Occipital lobe (tissue), 2 donors: ENCODE measurements around the gene SP140. TPM values are rescaled to one million over a fixed set of nuclear protein-coding genes. Genes with fewer than 3 reads are reported as not detected.
A peak's percentile ranks its signal among the peaks of the same experiment; 100 is the strongest.
"Not testable (repeated sequence)": the region's sequence is repeated elsewhere in the genome, so short reads cannot be mapped to it uniquely, and the experiment has no call there.

Source experiments
- DNase-seq: peaks from one replicate; lab custom pipeline; 2025; lab: John Stamatoyannopoulos, UW
- total RNA-seq: library from RNA; depleted of rRNA; stranded (reverse); fragments of >200 nt; gene quantifications from one replicate; pipeline ENCODE4 v1.2.3, GENCODE V29; 2014

SP140 gene
- total RNA-seq = 1.1 TPM

DNA sequence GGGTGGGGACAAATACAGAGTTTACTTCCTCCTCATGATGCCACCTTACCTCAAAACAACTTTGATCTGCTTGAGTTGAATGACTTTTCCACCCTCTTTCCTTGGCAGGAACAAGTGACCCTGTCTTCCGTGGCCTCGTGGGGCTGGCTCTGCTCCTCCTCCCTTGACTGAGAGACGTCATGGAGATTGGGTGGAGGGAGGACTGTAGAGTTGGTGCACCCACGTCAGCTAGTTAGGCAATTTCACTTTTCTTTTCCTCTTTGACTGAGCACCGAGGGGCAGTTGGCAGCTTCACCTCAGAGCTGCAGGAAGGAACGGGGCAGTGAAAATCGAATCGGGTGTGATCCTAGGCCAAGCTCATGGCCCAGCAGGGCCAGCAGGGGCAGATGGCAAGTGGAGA is at the start of gene SP140:
TSS of gene SP140 (plus strand) at position 251 of the 400 bp plus-strand sequence. CDS start at position 360, 109 bp downstream.
- DNase-seq = no peak

DNA sequence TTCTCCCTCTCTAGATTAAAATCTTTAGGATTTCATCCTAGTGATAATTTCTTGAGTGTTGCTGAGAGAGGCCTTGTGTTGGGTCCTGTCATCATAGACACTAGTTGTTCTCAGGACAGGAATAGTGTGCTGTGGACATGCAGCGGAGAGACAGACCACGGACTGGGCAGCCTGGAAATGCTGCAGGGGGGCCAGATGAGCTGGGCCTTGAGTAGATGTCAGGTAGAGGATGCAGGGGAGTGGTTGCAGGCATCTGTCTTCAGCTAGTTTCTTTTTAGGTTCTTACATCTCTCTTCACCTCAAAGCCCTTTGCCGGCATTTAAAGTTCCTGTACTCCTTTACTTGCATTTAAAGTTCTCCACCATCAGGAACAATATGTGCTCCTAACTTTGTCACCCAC is 48.5 kb upstream of the SP140 start:
- DNase-seq = no peak

DNA sequence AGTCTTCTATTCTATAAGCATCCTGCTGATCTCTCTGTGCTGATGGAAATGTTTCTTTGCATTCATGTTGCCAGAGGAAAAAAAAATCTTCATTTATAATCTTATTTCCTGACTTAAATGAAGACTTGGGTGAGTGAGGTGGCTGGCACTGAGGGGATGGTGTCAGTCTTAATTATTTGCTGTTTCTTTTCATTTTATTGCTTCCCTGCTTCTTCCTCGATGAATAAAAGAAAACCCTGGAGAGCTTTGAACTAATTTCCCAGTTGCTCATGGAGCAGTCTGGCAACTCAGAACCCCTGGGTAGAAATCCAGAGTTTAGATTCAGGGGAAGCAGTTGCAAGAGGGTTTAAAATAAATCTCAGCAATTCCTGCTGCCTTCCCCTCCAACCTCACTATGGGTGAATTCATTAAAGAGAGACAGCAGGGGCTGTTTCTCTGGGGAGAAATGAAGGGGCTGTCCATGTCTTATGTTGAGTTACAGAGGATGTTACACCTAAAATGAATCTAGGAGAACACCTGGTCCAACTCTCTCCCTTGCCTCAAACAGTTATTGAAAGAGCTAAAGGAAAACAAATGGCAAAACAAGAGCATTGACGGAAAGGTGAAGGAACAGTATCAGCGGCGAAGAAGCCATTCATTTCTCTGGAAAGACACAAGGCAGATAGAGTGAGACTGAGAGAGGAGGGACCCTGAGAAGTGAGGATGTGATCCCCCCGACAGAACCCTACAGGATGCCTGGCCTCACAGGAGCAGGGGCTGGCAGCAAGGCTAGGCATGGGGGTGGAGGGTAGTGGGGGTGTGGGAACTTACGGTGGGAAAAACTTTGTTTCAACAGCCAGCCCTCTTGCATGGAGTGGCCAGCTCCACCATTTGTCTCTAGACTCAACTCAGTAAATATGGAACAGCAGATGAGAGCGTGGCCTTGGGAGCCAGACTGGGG is 46.7 kb upstream of the SP140 start:
- no peak for DNase-seq

DNA sequence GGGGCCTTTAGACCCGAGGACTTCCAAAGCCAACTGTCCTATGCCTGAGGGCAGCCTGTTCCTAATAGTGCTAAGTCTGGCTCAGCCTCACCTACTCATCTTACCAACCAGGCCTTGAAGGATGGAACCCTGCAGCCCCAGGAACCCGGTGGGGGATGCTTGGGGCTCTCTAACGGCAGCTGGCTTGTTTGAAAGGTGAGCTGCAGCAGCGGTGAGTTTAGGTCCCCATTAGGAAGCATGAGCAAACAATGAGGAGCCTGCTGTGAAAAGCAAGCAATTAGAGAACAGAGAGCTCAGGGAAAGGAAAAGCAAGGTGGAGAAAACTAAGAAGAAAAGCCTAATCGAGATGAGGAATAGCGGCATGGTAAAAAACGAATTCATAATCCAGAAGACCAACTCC is 45.6 kb upstream of the SP140 start:
- no peak for DNase-seq

DNA sequence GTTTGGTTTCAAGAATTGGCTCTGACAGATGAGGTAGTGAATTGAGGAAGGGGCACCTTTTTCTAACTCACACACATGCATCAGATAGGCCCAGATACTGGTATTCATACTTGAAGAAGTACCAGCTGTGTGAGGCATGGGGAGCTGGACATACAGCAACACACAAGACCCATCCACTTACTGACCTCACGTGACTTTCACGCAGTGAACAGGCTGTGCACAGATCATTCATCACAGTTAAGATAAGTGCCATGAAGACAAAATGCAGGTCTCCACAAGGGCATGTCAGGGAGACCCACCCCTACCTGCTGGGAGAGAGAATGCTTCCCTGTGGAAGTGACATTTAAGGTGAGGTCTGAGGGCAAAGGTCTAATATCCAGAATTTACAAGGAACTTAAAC is 44.3 kb upstream of the SP140 start:
- DNase-seq = no peak

DNA sequence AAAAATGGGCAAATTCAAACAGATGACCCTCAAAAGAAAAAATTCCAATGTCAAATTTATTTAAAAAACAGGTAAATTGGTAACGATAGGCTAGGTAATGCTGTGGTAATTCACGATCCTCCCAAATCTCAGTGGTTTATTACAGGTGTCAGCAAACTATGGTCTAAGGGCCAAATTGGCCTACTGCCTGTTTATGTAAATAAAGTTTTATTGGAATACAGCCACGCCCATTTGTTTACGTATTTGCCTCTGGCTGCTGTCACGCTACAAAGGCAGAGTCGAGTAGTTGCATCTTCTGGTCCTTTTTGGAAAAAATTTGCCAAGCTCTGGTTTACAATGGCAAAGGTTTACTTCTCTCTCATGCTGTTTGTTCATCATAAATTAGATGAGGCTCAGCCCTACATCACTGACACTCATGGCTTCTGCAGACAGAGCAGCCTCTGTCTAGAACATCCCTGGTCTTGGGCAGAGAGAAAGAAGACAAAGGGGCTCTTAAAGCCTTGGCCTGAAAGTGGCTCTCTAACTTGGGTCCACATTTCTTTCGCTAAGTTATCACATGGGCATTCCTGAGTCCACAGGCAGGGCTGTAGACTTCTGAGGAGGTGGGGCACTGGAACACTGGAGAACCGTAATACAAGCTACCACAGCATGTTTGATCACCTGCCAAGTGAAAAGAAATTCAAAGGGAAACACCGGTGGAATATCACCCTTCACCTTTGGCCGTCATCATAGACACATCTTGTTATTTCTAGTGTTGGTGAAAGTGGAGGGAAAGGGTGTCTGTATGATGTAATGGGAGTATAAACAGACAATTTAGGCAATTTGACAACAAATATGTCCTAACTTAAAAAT is 40.6 kb upstream of the SP140 start:
- no peak for DNase-seq

DNA sequence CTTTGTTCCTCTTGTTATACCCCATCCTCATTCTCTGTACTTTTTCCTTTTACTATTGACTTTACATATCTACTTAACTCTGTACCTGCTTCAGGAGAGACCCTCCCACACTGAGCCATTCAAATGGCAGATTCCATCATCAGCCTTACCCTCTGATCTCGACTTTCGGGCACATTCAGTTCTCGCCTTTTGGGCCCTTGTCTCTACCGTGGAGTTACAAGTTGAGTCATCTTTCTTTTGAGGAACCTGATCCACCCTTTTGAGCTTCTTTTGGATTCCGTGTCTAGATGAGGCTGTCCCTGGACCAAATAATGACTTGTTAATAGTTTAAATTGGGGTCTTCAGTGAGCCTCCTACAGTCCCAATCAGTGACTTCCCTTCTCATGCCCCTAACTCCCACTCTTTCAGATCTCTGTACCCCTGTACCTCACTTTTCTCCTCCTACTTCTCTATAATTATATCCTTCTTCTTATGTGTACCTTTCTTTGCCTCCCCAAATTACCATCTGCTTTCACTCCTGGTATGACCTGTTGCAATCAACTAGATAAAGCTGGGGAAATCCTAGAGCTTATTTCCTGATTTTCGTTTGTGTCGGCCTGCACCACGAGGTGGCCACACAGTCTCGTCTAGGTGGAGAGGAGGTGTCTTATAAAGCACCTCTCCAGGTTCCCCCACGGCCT is 23.0 kb upstream of the SP140 start:
- DNase-seq = no peak

DNA sequence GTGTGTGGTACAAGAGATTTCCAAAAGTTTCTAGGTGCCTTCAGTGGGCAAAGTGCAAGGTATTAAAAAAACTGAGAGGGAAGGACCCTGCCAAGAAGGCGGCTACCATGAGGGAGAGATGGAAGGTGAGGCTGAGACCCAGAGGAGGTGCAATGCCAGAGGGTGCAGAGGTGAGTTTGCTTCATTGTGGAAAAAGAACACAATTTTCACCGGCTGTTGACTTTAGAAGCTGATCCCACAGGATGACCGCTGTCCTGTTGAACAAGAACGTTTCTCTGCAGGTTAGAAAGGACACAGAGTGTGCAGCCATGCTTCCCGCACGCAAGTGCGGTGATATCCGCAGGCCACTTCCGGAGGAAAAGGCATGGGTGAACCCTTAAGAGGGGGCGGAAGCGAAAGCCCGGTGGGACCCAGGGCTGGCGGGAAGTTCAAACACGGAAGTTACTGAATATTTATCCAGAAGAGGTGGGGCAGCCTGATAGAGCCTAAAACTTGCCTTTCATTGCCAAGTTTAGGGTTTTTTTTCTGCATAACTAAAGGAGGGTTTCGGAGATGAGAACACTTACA is 22.3 kb upstream of the SP140 start:
- DNase-seq = no peak

DNA sequence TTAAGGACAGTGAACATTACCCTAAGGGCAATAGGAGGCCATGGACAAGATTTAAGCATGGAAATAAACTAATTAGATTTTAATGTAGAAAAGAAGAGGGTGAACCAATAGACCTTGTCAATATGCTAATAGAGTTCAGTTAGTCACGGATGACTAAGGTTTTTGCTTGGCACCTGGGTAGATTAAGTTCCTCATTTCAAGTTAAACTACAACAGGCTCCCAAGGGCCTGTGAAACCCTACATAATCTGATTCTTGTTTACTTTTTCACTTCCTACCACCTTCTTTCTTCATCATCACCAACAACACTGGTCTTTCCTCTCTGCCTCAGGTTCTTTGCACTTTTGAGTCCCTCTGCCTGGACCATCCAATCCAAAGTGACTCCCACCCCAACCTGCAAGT is 20.5 kb upstream of the SP140 start:
- DNase-seq = no peak

DNA sequence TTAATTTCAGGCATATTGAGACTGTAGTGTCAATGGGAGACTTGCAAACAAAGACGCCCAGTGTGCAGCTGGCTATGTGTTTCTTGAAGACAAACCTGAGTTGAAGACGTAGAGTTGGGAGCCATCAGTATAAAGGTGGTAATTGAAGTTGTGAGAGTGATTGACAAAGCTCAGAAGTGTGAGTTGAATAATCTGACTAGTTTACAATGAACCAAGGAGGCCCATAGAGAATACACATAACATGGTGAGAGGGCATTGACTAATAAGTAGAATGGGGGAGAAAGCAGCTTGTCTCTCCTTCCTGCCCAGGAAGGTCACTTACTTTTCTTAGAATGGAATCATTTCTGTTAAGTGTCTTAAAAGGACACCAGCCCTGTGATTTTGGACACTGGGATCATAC is 19.8 kb upstream of the SP140 start:
- DNase-seq = no peak

DNA sequence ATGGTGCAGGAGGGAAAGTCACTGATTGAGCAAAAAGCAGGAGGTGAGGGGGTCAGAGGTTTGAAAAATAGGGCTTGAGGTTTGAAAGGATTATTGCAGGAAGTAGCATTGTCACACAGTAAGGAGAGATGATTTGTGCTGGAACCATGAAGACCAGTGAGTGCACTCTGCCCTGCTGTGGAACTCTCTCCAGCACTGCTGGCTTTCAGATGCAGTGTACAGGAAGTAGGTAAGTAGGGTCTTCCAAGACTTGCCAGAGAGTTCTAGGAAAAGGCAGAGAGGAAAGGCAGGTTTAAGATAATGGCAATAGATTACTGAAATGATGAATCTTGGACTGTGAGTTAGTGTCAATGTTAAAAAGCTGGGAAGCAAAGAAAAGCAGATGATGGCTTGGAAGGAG is 17.0 kb upstream of the SP140 start:
- no peak for DNase-seq

DNA sequence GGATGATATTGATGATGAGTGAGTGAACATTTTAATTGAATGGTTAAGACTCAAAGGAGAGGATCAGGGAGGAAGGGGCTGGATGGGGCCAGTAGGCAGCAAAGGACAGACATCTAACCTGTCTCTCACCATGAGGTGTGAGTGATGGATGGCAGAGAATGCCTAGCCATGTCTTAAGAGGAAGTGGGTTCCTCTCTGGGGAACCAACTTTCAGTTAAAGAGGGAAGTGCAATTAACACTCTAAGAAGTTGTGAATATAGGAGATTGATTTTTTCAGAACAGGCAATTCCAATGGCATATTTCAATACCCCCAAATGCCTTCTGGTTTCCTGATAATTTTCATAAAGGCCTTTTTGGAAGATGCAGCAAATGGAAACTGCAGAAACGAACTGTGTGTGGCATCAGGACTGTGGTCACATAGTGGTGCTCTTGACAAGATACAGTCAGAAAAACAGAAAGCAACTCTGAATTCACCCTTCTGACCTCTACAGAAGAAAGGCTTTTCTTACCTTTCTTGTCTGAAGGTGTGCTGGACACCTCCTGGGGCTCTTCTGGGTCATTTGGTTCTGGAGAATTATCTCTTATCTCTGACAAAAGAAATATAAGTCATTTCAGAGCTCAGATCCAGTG is 16.0 kb upstream of the SP140 start:
- DNase-seq = no peak

DNA sequence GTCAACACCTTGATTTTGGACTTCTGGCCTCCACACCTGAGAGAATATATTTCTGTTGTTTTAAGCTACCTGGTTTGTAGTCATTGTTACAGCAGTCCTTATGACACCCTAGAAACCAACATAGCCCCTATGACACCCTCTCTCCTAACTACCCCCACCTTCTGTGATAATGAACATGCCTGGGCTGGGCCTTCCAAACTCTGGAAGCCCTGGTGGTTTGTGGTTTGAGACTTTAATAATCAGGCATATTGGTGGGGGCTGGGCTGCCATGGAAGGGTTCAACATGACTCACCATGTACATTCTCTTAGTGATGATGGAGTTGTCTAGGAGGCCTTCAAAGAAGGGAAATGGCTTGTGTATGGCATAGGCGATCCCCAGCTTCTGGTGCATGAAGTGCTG is 9.0 kb upstream of the SP140 start:
- no peak for DNase-seq

DNA sequence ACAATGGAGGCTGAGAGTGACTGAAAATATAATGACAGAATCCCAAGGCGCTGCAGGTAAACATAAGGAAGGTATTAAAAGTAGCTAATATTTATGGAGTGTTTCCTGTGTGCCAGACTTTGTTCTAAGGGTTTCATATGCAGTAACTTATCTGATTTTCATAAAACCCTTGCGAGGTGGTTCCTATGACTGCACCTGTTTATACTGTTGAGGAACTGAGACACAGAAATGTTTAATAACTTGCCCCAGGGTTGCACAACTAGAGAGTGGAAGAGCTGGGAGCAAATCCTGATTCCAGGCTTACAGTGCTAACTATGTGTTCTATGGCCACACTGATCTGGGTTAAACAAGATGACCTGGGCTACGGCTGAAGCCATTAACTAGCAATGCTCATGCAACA is 8.1 kb upstream of the SP140 start:
- DNase-seq = no peak

DNA sequence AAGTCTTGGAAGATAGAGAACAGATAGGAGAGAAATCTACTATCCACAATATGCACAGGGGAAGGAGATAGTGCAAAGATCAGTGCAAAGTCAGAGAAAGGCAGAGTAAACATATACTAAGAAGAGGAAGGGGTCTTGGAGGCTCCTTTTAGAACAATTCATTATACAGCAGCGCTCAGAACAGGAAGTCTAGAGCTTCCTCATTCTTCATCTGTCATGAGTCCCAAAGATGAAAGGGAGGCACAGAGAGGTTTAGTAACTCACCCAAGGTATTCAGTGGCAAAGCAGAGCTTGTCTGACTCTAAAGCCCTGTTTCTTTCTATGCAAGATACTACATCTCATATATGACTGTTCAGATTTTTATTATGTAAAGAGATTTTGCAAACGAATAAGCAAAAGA is 7.1 kb upstream of the SP140 start:
- no peak for DNase-seq

DNA sequence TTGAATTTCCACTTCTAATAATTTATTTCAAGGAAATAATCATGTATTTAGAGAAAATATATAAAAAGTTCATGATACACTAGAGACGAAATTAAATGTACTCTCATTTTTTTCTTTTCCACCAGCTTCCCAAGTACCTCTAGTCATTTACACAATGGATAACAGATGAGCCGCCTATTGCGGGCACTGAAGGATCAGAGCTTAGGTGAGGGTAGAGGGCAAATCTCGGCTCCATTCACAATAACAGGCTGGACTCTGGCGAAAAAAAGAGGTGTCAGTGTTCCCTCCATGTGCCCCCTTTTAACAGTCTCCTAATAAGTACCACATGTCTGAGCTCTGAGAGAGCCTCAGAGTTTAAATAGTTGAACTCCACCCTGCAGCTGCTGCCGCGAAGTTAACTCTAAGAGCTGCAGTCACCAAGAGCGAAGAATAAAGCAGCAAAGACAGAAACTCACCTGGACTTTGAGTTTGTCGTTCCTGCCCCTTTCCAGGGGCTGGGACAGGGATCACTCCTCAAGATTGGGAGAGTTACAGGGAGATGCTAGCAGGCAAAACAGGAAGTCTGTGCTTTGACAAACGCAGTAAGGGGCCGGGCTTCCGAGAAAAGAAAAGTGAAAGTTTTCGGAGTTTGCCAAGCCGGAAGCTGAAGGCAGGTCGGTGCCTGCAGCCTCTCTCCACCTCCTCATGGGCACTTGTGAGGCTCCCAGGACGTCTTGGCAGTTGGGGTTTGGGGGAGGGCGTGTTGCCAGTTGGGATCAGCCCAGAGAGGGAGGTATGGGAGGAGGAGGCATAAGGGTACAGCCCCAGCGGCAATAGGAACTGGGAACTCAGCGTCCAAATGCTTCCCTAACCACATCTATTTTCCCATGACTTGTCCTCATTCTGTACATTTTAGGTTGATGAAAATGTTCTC is 5.9 kb upstream of the SP140 start, which contains the start of gene SP110:
TSS of gene SP110 (minus strand) at position 566 of the 913 bp plus-strand sequence. CDS start 3,057 bp downstream, outside the sequence.
- DNase-seq = peak; percentile 43

DNA sequence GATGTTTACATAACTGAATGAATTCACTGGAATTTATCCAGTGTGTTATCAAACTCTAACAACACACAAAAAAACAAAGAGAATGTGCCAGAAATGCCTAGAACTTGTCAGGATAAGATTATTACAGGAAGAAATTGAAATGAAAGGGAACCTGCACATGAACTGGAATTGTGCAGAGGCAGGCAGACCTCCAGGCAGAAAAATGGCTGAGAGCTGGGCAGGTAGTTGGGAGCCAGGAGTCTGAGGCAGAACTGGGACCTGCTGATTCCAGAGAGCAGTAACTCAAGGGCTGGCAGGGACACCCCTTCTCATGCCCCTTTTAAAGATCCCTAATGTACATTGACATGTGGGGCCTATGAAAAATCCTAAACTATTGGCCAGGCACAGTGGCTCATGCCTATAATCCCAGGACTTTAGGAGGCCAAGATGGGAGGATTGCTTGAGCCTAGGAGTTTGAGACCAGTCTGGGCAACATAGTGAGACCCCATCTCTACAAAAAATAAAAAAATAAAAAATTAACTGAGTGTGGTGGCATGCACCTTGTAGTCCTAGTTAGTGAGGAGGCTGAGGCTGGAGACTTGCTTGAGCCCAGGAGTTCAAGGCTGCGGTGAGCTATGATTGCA is 5.1 kb upstream of the SP140 start:
- no peak for DNase-seq

DNA sequence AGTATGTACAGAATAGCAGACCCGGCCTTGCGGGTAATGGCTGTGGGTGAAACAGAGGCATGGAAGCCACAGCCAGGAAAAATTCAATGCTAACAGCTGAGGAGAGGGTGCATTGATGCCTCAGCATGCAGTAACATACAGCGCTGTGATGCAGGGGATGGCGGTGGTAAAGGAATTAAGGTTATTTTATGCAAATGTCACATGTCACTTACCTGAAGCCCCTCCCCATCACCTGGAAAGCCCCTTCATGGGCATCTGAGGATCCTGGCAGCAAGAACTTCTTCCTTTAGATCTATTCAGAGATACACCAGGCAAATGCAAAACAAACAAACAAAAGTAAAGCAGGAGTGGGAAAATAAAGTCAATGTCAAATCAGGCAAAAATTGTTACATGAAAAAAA is 4.0 kb upstream of the SP140 start:
- no peak for DNase-seq

DNA sequence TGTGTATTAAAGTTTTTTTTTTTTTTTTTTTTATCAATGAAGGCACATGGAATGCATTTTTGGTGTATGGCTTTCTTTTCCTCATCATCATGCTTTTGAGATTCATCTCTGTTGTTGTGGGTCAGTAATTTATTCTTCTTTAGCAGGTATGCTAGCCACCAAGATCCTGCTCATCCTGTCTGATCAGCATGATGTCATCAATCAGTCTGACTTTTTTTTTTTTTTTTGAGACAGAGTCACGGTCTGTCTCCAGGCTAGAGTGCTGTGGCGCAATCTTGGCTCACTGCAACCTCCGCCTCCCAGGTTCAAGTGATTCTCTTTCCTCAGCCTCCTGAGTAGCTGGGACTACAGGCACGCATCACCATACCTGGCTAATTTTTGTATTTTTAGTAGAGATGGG is 2.7 kb upstream of the SP140 start:
- not testable (repeated sequence) for DNase-seq
